ENCODE measurements around the gene THSD7B. TPM values are rescaled to one million over a fixed set of nuclear protein-coding genes. Genes with fewer than 3 reads are reported as not detected.

Gene THSD7B
- total RNA-seq, 1 donor from 2014 or later = 8.1 TPM

DNA sequence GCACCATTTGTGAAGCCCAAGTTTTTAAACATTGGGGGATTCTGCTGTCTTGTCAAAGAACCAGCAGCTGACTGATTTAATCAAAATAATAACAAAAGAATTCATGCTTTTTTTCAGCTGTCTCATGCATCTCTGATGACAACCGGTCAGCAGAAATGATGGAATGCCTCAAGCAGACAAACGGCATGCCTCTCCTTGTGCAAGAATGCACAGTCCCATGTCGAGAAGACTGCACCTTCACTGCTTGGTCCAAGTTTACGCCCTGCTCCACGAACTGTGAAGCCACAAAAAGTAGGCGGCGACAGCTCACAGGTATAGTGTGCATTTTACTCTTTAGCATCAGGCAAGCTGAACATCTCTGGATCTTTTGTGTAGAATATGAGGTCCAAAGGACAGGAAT is 640.2 kb downstream of the THSD7B start:
- DNase-seq = no peak

DNA sequence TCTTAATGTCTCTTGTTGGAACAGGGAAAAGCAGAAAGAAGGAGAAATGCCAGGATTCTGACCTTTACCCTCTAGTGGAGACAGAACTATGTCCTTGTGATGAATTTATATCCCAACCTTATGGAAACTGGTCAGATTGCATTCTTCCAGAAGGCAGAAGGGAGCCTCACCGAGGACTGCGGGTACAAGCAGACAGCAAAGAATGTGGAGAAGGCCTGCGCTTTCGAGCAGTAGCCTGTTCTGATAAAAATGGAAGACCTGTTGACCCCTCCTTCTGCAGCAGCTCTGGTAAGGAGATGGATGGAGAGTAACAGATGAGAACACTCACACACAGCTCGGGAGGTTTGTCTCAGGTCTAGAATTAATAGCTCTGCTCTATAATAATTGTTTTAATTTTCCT is 646.2 kb downstream of the THSD7B start:
- no peak for DNase-seq

DNA sequence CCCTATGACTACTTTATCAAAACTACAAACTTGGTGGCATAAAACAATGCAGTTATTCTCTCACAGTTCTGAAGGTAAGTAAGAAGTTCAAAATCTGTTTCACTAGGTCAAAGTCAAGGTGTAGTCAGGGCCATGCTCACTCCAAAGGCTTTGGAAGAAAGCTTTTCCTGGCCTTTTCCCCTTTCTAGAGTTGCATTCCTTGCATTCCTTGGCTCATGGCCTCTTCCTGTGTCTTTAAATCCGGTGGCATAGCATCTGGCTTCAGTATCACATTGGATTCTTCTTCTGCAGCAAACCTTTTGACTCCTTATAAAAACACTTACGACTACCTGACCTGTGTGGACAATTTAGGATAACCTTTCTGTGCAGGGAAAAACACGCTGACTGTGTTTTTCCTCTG is 655.4 kb downstream of the THSD7B start:
- DNase-seq = no peak

DNA sequence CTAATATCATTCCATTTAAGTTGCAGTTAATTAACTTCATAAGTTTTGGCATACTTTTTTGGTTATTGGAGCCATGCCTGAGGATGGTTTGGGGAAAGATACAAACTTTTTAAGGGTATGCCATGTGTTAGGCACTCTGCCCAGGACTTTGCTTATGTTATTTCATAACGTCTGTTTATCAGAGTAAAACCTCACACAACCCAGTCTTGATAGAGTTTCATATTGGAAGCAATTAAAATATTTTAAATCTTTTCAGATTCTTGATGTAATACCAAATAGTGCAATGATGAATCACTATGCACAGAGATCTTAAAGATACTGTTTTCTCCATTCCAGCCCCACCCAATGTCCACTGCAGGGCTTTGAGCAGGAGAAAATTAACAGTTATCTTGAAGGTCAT is 669.8 kb downstream of the THSD7B start:
- no peak for DNase-seq

DNA sequence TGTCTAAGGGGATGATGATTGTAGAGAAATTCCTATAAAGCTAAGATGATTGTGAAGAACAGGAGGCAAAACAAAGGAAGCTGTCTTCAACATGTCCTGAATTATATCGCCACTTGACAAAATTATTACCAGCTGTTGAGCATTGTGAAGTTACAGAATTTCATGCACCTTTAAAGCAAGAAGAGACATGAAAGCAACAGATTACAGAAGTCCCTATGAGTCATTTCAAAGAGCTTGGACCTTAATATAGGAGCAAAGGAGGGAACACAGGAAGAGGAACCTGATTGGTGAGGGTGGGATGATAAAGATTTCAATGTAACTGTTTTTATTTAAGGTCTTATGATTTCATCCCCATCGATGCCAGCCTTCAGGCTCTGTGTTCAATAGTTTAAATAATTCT is 672.0 kb downstream of the THSD7B start:
- DNase-seq = no peak

DNA sequence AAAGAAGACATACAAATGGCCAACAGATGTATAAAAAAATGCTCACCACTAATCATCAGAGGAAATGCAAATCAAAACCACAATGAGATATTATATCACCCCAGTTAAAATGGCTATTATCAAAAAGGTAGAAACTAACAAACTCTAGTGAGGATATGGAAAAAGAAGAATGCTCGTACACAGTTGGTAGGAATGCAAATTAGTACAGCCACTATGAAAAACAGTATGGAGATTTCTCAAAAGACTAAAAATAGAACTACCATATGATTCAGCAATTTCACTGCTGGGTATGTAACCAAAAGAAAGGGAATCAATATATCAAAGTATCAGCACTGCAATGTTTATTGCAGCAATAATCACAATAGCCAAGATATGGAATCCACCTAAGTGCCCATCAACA is 679.6 kb downstream of the THSD7B start:
- DNase-seq = no peak

DNA sequence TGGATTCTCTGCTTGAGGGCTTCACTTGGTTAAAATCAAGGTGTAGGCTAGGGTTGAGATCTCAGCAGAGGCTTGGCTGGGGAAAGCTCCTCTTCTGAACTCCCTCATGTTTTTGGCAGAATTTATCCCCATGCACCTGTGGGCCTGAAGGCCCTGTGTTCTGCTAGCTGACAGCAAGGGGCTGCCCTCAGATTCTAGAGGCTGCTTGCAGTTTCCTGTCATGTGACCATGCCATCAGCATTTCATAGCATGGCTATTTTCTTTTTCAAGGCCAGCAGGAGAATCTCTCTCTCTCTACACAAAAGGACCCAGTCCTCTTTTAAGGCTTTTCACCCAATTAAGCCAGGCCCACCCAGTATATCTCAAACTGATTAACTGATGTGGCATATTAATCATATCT is 684.1 kb downstream of the THSD7B start:
- DNase-seq = no peak

DNA sequence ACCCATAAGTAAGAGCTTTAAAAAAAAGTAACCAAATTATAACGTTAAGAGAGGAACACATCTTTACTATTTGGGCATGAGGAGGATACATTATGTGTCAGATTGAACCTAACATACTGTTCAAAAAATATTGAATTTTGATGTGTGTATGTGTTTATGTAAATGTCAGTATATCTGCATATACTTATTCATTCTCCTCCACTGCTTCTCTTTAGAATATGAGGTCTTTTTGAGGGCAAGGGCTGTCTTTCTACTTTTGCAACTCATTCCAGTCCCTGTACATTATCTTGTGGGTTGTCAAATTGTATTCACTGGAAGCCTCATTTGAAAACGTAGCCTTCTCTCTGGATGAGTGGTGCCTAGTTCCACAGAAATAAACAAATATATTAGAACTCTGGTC is 689.5 kb downstream of the THSD7B start:
- no peak for DNase-seq

DNA sequence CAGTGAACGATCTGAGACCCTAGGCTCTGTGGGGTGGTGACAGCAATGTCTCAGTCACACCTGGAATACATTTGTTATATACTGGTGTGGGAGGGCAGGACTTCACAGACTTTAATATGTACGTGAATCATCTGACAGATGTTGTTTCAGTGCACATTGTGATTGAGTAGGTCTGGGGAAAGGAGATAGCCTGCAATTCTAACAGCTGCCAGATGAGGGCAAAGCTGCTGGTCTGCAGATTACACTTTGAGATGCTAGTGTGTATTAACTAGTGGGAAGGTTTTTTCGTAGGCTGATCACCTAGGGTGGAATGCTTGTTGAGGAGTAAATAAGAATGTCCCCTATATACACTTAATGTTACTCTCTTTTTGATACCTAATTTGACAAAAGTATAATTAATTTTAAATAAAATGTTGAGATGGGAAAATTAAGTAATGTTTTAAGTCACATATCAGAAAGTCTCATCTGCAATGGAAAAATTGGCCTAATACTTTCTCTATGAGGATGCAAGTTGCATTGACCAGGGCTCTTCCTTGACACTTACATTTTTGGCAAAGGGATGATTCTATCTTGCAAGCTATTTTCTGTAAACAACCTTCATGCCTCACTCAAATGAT is 702.0 kb downstream of the THSD7B start:
- peak; percentile 36 for DNase-seq

DNA sequence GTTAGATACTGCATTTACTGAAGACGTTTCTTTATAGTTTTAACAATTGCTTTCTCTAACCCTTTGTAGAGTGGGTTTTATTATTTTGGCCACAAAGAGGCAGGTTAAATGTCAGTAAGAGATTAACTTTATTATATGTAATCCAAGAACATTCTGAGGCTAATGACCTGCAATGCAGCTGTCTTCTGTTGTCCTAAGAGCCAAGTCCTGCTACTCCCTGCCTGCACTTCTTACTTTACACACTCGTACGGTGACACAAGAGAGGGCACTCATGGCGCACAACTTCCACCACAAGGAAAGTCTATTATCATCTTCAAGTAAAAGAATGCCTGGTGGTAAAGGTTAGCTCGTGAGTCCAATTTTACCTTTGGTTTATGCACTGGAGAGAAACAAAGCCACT is 727.9 kb downstream of the THSD7B start:
- DNase-seq = no peak

DNA sequence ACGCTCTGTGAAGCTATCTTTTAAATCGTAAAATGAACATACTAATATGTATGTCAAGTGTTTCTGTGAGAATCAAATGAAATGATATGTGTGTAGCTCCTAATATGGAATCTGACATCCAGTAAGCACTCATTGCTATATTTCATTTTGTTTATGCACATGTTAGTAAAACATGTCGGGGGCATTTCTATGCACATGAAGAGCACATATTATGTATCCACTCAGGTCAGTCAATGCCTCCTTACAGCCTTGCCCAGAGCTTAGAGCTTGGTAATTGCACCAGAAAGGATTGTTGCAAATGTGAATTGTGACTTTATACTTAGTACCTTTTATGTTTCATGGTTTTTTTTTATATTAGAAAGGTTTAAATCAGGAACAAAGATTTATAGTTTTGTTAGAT is 735.3 kb downstream of the THSD7B start:
- no peak for DNase-seq

DNA sequence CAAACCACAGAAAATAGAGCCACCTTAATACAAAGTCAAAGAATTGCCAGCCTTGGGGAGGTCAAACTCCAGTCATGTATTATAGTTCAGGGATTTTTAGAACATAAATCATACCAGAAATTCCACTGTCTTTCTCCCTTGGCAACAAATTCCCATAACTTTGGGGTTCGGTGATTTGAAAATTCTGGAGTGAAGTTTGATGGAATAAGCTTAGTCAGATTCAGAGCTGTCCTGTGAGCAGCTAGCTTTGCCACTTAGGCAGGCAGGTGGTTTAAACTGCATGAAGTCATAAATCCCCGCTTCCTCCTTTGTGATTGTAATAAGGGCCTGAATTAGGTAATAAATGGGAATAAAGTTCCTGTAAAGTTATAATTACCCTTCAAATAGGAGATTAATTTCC is 741.9 kb downstream of the THSD7B start:
- no peak for DNase-seq

DNA sequence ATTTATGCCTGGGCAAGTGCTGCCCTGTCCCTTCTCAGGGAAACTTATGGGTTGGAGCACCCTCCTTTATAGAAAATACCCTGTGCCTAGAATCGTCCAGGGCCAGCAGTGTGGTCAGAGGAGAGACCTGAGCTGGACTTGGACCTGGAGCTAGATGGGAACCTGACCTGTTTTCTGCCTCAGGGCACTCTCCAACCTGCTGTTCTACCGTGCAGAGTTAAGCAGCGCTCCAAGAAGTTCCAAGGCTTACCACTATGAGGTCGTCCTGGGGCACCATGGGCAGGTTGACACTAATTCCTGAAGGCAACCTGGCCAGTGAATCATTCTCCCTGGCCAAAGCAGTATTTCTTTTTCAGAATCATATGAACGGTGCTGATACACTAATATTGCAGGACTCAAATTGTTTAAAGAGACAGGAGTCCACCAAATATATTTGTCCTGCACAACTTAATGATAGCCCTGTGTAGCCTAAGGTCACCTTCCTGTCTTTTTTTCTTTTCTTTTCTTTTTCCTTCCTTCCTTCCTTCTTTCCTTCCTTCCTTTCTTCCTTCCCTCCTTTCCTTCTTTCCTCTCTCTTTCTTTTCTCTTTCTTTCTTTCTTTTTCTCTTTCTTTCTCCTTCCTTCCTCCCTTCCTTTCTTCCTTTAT is 743.5 kb downstream of the THSD7B start:
- no peak for DNase-seq

DNA sequence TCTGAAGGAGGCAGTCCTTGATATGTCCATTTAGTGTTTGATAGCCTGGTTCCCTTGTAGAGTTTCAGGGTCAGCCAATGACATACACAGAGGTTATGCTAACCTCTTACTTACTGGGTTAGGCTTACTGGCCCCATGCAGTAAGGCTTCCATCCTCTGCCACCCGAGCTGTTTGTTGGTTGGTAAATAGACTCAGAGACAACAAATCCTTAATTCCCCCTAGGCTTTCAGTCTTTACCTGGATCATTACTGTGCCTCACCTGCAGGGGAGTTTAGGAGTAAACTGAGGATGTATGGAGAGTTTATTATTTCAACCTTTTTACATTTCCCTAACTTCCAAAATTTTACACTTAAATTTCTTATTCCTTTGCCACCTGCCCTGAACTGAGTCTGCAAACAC is 746.2 kb downstream of the THSD7B start:
- DNase-seq = no peak

DNA sequence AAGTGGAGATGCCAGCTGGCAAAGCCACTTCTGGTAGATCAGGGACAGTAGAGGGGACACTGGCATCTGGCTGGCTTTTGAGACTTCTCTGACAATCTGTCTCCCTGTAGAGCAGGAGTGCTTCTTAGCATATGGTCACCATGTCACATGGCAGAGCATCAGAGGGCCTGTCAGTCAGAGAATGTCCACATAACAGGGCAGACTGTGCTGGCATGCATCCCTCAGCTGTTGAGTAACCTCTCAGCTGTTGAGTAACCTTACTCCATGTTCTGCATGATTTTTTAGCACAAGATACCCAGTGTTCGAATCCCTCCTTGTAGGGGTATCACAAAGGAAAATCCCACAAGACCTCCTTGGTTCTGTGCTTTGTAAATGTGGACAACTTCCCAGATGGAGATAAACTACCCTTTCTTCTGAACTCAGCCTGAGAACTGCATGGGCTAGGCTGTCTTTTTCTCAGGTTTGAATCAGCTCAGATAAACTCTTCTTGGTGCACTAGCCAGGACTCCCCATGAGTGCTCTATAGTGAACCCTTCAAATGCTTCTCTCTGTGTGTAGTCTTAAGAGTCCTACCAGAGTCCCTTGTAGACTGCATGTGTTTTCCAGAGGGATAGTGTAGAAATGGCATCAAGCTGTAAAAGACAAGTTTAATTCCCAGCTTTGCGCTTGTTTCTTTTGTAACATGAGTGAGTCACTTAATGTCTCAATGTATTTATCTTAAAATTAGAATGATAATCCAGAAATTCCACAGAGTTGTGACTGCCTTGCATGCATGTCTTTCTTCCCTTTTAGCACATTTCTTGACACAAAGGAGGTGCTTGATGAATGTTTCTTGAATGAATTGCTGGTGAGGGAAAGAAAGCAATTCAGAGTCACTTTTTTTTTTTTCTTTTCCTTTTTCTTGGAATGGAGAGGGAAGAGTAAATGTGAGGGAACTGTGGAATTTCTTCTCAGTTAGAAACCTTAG is 756.6 kb downstream of the THSD7B start:
- DNase-seq = no peak

DNA sequence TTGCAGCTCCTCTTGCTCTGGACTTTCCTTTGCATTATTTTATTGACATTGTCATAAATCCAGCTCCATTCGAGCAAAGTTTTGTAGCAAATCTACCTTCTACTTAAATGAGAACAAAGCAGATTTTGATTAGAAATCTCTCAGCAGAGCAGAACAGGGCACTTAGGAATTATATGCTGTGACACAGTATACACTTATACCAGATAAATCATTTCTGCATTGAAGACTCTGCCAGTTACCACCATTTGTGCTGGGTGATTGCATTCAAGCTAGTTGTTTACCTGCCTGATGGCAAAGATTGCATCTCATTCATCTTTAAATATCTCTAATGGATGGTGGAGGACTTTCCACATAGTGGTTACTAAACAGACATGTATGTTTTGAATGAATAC is 757.3 kb downstream of the THSD7B start:
- no peak for DNase-seq

DNA sequence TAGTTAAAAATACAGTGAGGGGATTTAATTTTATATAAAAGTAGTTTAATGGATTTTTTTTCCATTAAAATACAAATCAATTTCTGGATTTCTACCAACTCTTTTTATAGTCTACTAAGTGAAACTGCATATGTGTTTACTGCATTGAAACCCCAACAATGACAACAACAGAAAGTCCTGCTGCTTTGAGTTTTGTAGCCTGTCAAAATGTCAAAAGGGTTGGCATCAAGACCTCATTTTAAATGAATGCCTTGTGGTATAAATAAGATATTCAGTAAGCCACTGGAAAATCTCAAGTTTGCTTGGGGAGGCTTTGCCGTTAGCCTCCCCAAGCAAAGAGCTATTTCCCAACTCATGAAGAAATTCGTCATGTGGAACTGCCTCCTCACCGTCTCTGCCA is 758.6 kb downstream of the THSD7B start:
- no peak for DNase-seq

DNA sequence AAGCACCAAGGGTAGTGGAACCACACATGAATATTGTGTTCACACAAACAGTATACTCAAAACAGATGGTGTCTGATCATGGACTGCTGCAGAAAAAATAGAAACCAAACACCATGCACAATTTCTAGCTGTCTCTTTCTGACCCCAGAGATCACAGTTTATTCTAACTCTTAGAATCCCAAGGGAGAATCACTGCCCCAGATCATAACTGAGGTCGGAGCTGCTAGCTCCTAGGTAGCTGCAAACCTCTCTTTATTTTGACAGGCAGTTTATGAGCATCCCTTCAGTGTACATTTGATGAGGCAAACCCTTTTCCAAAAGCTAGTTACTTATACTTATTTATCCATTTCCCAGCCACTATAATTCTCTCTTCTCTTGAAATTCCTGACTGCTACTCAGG is 759.8 kb downstream of the THSD7B start:
- peak; percentile 2 for DNase-seq

DNA sequence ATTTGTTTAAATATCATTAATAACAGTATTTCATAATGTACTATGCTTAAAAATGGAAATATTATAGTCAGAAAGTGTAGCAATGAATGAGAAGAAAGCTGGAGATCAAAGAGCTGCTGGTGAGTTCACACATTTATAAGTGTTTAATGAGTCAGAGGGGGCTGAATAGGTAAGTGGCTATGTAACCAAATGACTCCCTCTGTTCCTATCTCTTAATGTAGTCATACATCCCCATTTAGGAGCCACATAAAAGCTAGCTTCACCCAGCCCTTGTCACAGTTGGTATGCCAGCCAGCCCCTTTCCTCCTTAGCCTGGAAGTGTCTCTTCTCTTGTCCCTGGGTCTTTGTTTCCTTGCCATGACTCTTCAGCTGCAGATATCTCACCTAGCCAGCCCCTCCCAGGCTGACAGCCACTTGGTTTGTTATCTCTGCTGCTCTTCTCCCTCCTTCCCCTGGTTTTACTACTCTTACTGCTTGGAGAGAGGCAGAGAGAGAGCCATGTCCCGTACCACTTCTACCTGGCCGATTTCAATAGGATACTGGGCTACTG is 760.4 kb downstream of the THSD7B start:
- DNase-seq = no peak

DNA sequence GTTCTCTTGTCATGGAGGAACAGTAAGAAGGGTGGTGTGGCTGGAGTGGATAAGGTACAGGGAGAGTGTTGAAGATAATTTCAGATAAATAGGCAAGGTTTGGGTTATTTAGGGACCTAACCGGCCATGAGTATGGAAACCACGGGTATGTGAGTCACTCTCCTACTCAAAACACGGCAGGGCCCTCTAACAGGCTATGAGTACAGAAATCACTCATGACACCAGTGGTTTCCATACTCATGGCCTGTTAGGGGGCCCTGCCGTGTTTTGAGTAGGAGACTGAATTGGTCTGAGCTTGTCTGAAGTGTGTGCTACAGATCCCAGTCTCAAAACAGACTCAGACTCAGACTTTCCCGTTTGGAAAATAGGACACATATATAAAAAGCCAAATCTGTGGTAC is 770.6 kb downstream of the THSD7B start:
- DNase-seq = no peak

DNA sequence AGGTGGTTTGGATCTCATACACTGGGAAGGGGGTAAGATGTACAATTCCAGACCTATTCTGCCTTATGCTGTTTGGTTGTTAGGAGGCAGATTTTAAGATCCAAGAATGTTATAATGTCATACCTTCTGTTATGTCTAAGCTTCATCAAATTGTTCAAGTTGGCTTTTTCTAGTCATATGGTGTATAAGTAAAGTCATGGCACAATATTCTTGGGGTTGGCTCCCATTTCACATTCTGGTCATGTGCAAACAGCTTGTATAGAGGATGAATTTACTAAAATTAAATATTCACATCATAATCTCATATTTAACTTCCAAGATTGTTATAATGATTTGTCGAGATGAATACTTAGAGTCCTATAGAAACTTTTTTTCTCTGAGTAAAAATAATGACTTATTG is 774.0 kb downstream of the THSD7B start:
- no peak for DNase-seq

DNA sequence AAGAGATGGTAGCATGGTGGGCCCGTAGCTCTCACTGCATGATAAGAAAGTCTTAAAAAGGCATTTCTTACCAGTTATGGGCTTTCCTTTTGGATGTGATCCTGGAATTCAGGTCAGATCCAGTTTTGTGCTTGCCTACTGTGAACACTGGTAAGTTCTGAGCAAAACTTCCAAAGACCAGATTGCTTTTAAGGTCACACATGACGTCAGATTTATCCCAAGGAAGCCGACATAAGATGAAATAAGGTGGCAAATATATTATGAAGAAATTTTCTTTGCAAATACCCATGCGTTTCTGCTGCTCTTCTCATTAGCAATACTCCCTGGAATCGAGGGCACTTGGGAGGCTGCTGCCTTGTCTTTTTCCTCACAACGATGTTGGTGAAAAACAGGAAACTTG is 782.5 kb downstream of the THSD7B start:
- DNase-seq = no peak

DNA sequence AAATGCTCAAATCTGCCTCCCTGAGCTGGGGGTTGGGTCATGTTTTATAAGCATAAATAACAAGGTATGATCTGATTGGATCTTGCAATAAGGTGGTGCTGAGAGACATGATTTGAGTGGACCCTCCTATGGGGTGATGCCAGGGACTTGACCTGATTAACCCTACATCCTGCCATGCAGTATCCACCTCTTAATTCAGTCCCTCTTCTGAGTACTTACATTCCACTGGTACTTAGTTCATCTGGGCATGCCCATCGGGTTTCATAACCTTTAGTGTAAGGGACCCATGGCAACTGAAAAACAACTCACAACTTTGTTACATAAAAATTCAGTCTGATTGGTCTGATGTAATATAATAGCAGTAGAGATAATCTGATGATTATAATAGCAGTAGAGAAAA is 801.0 kb downstream of the THSD7B start:
- no peak for DNase-seq

All from skin of body (tissue), 2 donors.